Endothelial cell of umbilical vein (primary cell): ENCODE measurements around the gene ULK1.

ENCODE experiments used
- CTCF ChIP-seq, 2 donors: IDR thresholded peaks; 1 replicate in 1 of 2; 2 replicates in 1 of 2; pipeline ENCODE4 v1.5.1; 2011; ENCODE audit warnings: low read length in 2 of 2, mild to moderate bottlenecking in 2 of 2, moderate library complexity in 2 of 2, control low read depth in 1 of 2, inconsistent platforms in 1 of 2, low read depth in 1 of 2; ENCODE audit not compliant: insufficient read depth in 1 of 2; ENCODE audit errors: extremely low read depth in 1 of 2
- EZH2 ChIP-seq: IDR thresholded peaks from 2 replicates; pipeline ENCODE4 v1.6.1; 2012; ENCODE audit warnings: borderline replicate concordance, low read depth, mild to moderate bottlenecking, moderate library complexity, low read length, inconsistent platforms; ENCODE audit not compliant: severe bottlenecking
- FOS ChIP-seq: IDR thresholded peaks from 2 replicates; pipeline ENCODE4 v1.6.1; 2011; ENCODE audit warnings: mild to moderate bottlenecking, low read length, moderate library complexity, borderline replicate concordance; ENCODE audit not compliant: insufficient read depth
- GATA2 ChIP-seq: IDR thresholded peaks from 2 replicates; pipeline ENCODE4 v1.7.0; 2011; ENCODE audit warnings: low read depth, mild to moderate bottlenecking, moderate library complexity, mixed read lengths, low read length; ENCODE audit not compliant: insufficient read length, insufficient read depth
- JUN ChIP-seq: IDR thresholded peaks from 2 replicates; pipeline ENCODE4 v1.6.1; 2011; ENCODE audit warnings: borderline replicate concordance, low read depth; ENCODE audit not compliant: insufficient read length, insufficient read depth
- MAX ChIP-seq: IDR thresholded peaks from 2 replicates; pipeline ENCODE4 v1.6.1; 2011; ENCODE audit not compliant: insufficient read depth, insufficient read length
- MYC ChIP-seq: IDR thresholded peaks from one replicate; pipeline ENCODE4 v1.6.1; 2011; ENCODE audit warnings: mild to moderate bottlenecking, low read depth, low read length
- POLR2A ChIP-seq: IDR thresholded peaks from 2 replicates; pipeline ENCODE4 v1.6.1; 2012; ENCODE audit warnings: low read depth, mild to moderate bottlenecking, control low read depth, low read length
- POLR2AphosphoS5 ChIP-seq: IDR thresholded peaks from 2 replicates; pipeline ENCODE4 v1.6.1; 2012; ENCODE audit warnings: low read depth, mild to moderate bottlenecking, control low read depth, low read length, moderate library complexity; ENCODE audit not compliant: insufficient read depth

GRCh38 chr12:131933387-131933786, 39.0 kb downstream of the ULK1 start:
- TF ChIP-seq CTCF (IDR thresholded peaks at IDR 0.05; ENCODE audit: extremely low read depth in 1 of 2, insufficient read depth in 1 of 2, low read depth in 1 of 2, low read length in 2 of 2) (no peak), EZH2 (no peak), MAX (no peak), POLR2AphosphoS5 (no peak), POLR2A (no peak), FOS (no peak), JUN (no peak), GATA2 (no peak), MYC (no peak)
